Activated CD8-positive, alpha-beta T cell treated with anti-CD3 and anti-CD28 coated beads, Interleukin-2, amount 10 ng/mL, durations not matched to agents 7 days and 5 days (primary cell): ENCODE results near the gene RAB10. TPM values are rescaled to one million over a fixed set of nuclear protein-coding genes. Genes with fewer than 3 reads are reported as not detected.

ENCODE experiments used
- ATAC-seq: fragments of 150-1000 bp; cut with Tn5 transposase; one replicate; pipeline ENCODE4 v1.10.0; 2021; ENCODE audit warnings: moderate library complexity
- CTCF ChIA-PET: fragments of 350-600 bp; sonication (Branson Sonifier 250); formaldehyde crosslinking; loops from one replicate; lab custom pipeline; 2021; ENCODE audit warnings: antibody characterized with exemption; lab: Charles Lee
- POLR2A ChIA-PET: fragments of 350-600 bp; sonication (Branson Sonifier 250); formaldehyde crosslinking; loops from one replicate; lab custom pipeline; 2021; ENCODE audit warnings: antibody characterized with exemption; lab: Charles Lee
- DNase-seq: peaks from one replicate; pipeline ENCODE4 v3.0.0-alpha.2; 2020
- H3K27ac Mint-ChIP-seq: one replicate; pipeline ENCODE4 v1.8.0; 2021; ENCODE audit warnings: mild to moderate bottlenecking, mixed read lengths
- H3K27me3 Mint-ChIP-seq: one replicate; pipeline ENCODE4 v1.8.0; 2021; ENCODE audit warnings: low read depth, mixed read lengths
- H3K36me3 Mint-ChIP-seq: one replicate; pipeline ENCODE4 v1.8.0; 2021; ENCODE audit warnings: low read depth, mixed read lengths
- H3K4me1 Mint-ChIP-seq: one replicate; pipeline ENCODE4 v1.8.0; 2021; ENCODE audit warnings: low read depth, mixed read lengths
- H3K4me3 Mint-ChIP-seq: one replicate; pipeline ENCODE4 v1.8.0; 2021; ENCODE audit warnings: mild to moderate bottlenecking, mixed read lengths
- H3K9me3 Mint-ChIP-seq: one replicate; pipeline ENCODE4 v1.8.0; 2022; ENCODE audit warnings: mixed read lengths; ENCODE audit not compliant: insufficient read depth
- total RNA-seq, 2 experiments: library from RNA; stranded (reverse); gene quantifications; one replicate each; pipeline ENCODE4 v1.2.3, GENCODE V29; 2021

RAB10 gene
- total RNA-seq, 2 experiments from 2014 or later: 110 to 115 TPM

DNA sequence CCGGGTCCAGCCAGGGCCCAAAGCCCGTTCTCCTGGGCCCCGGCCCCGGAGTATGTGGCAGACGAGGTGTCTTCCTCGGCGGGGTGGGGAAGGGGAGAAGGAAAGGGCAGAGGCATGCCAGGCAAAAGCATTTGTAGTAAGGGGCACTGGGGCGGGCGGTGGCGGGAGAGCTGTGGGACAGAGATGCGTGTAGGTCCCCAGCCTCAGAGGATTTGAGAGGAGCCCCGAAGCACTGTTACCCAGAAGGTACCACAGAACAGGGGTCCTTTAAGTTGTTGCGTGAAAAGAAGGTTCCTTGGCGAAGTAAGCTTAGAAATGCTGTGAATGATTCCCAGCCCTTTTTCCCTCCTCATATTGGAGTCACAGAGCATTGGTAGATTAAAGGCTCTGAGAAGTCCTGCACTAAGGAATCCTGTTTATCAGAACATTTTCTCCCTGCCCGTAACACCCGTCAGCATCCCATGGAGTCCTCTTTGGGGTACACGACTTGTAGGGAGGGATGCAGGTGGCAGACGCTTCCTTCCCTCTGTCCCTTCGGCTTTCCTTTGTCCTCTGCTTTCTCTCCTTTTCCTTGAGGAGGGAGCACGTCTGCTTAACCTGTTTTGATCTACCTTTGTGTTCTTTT is 151.5 kb downstream of the RAB10 start:
- peaks cover 6% of the 10 kb centered on the region for H3K36me3 Mint-ChIP-seq
- no peak for DNase-seq
- ChIA-PET POLR2A (interaction anchor here (0.5 to 1.2 kb wide), 6 partner anchors 8 to 490 kb away, joined by 3 to 4 read pairs (median 3); no protein-coding TSS in a partner anchor), CTCF (interaction anchor here (0.5 to 2.0 kb wide), 25 partner anchors 7 to 578 kb away, joined by 3 to 9 read pairs (median 3); partner anchors contain the start of genes ASXL2, HADHA, HADHB and RAB10)
- ATAC-seq: no peak
- H3K27ac Mint-ChIP-seq: peak overlapping the region; percentile 77
- peaks cover 27% of the 10 kb centered on the region for H3K4me1 Mint-ChIP-seq
- H3K9me3 Mint-ChIP-seq: no peaks in the 10 kb centered on the region
- H3K27me3 Mint-ChIP-seq: peaks cover 8% of the 10 kb centered on the region
- H3K4me3 Mint-ChIP-seq: peak overlapping the region; percentile 71

DNA sequence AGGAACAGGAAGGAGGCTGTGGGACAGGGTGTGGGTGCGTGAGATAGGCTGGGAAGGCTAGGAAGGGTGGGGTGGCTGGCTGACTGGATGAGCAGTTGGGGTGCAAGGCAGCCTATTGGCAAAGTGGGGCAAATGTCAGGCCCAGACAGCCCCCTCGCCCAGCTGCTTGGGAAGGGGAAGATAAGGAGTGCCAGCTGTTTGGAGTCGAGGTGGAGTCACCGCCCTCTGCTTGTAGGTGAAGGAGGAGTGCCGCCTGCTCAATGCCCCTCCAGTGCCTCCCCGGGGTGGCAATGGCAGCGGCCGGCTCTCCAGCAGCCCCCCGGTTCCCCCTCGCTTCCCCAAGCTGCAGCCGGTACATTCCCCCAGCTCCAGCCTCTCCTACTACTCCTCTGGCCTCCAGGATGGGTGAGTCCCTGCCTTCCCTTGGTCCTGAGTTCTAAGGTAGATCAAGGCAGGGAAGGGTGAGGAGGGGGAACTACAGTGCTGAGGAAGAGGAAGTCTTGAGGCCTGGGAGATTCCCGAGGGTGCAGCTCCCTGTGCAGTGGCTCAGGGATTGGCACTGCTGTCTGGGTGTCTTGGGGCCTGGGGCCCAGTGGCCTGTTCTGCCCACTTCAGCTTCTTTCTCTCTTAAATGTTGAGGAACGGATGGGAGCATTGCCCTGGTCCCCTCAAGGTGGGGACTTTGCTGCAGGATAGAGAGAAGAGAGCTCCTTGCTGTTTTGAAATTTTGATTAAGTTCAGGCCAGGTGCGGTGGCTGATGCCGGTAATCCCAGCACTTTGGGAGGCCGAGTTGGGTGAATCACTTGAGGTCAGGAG is 152.3 kb downstream of the RAB10 start:
- ChIA-PET CTCF (interaction anchor here (1.1 to 2.0 kb wide), 6 partner anchors 17 to 512 kb away, joined by 3 to 8 read pairs (median 3); no protein-coding TSS in a partner anchor), POLR2A (interaction anchor here (1.1 to 1.2 kb wide), 3 partner anchors 13 to 490 kb away, joined by 3 to 4 read pairs (median 3); no protein-coding TSS in a partner anchor)
- Mint-ChIP-seq H3K27ac (peak overlapping the region; percentile 43), H3K4me3 (peak overlapping the region; percentile 71), H3K36me3 (peaks cover 11% of the 10 kb centered on the region), H3K4me1 (peaks cover 25% of the 10 kb centered on the region), H3K9me3 (no peaks in the 10 kb centered on the region), H3K27me3 (peaks cover 5% of the 10 kb centered on the region)
- ATAC-seq (no peak), DNase-seq (no peak)

Other genes with a start within 250 kb of the RAB10 start
- gene ASXL2, start 155.6 kb upstream of the RAB10 start, total RNA-seq: 10 to 100 TPM; 44.0 to 45.0 TPM
- gene KIF3C, start 51.6 kb upstream of the RAB10 start, total RNA-seq: 10 to 100 TPM; 11.3 to 13.4 TPM
- 1 to 10 TPM; 2.8 to 5.5 TPM for gene GAREM2, start 139.0 kb downstream of the RAB10 start, total RNA-seq
- 100 to 1,000 TPM; 119 to 124 TPM for gene HADHA, start 210.5 kb downstream of the RAB10 start, total RNA-seq
- 10 to 100 TPM; 59.1 to 63.5 TPM for gene HADHB, start 210.9 kb downstream of the RAB10 start, total RNA-seq